Right lobe of liver (tissue), 6 donors: ENCODE measurements around the gene HPSE2. TPM values are rescaled to one million over a fixed set of nuclear protein-coding genes. Genes with fewer than 3 reads are reported as not detected.

ENCODE experiments used
- ATAC-seq, 4 donors: fragments of 200-7000 bp; cut with Tn5 transposase; one replicate each; pipeline ENCODE4 v1.9.1; 2020; ENCODE audit warnings: mild to moderate bottlenecking in 4 of 4, moderate library complexity in 4 of 4
- DNase-seq, 3 donors: peaks; one replicate each; pipeline ENCODE4 v3.0.0-alpha.2; 2020
- H3K27ac ChIP-seq, 3 donors: fragments of 200-600 bp; one replicate each; pipeline ENCODE4 v1.8.0; 2022
- H3K27me3 ChIP-seq, 2 donors: fragments of 200-600 bp; one replicate each; pipeline ENCODE4 v1.8.0; 2022
- H3K36me3 ChIP-seq, 4 donors: fragments of 200-600 bp; sonication (generic) in 1 of 4; one replicate each; pipeline versions ENCODE4 v1.5.1 to v1.8.0; 2017 to 2022; ENCODE audit warnings: control low read depth in 1 of 4
- H3K4me1 ChIP-seq, 4 donors: fragments of 200-600 bp; sonication (generic) in 1 of 4; one replicate each; pipeline versions ENCODE4 v1.5.1 to v1.8.0; 2017 to 2022; ENCODE audit warnings: control low read depth in 1 of 4
- H3K4me3 ChIP-seq, 3 donors: fragments of 200-600 bp; one replicate each; pipeline ENCODE4 v1.8.0; 2022
- H3K9me3 ChIP-seq, 4 donors: fragments of 200-600 bp; sonication (generic) in 1 of 4; one replicate each; pipeline versions ENCODE4 v1.5.1 to v1.8.0; 2017 to 2022; ENCODE audit warnings: control low read depth in 1 of 4
- CTCF ChIP-seq, 4 donors: fragments of 200-600 bp in 3 of 4; fragments of 450-650 bp in 1 of 4; IDR thresholded peaks; one replicate each; pipeline versions ENCODE4 v1.5.1 to v1.8.0; 2016 to 2022; ENCODE audit warnings: antibody characterized with exemption in 4 of 4, mild to moderate bottlenecking in 2 of 4
- POLR2A ChIP-seq: fragments of 450-650 bp; IDR thresholded peaks from one replicate; pipeline ENCODE4 v1.6.1; 2017; ENCODE audit warnings: antibody characterized with exemption, mild to moderate bottlenecking
- WGBS: methylation state at CpG from one replicate; pipeline ENCODE4 v1.1.6; 2018; ENCODE audit warnings: low coverage, low lambda C conversion rate; ENCODE audit not compliant: insufficient coverage; ENCODE audit errors: missing lambda C conversion rate; 5-methylcytosine and 5-hydroxymethylcytosine counted together
- intact Hi-C, 2 donors: fragments of 100-400 bp; cut with DNase I; formaldehyde crosslinking; loops; one replicate each; pipeline versions ENCODE4 v1.11.2 to v1.14.1; 2022
- total RNA-seq, 6 experiments: library from RNA; depleted of rRNA in 2 of 6; stranded (reverse); fragments of >200 nt in 2 of 6; fragmentation: NEBNext Ultra II Directional in 3 of 6; extraction: Animal tissue kit (Norgen Biotek cat#: 25700) in 3 of 6; gene quantifications; one replicate each; pipeline versions ENCODE4 v1.1.0 to v1.2.4, GENCODE V29; 2016 to 2023
- donor health status: DM: no; HTN: yes; CAD: no.
- donor health status: DM: no; HTN: no; CAD: no.
- donor health status: DM: no; HTN: no; CAD: no.
- donor health status: DM: no; HTN: yes; CAD: no.
- donor health status: DM: no; HTN: yes; CAD: no.

The HPSE2 gene
- total RNA-seq, 6 experiments from 2014 or later: not detected

- DNase-seq: no peak
- WGBS: 49% methylated on average over 6 of the region's 6 CpGs
- TF ChIP-seq CTCF (IDR thresholded peaks at IDR 0.05): no peak
- TF ChIP-seq POLR2A: no peak
- ATAC-seq: no peak
- Histone ChIP-seq H3K4me3 (no peak overlapping the region), H3K9me3 (no peaks in the 10 kb centered on the region), H3K27me3 (no peaks in the 10 kb centered on the region), H3K36me3 (no peaks in the 10 kb centered on the region), H3K4me1 (no peaks in the 10 kb centered on the region), H3K27ac (no peak overlapping the region)
- intact Hi-C loops: loop anchor here in 1 of 2 donors (10.0 kb wide), 1 partner anchor 766 kb away; no protein-coding TSS in a partner anchor
These were observed 757.0 kb downstream of the HPSE2 start for GRCh38 chr10:98478430-98479222.

- no peaks in the 10 kb centered on the region for H3K27me3 ChIP-seq
- no peak for ATAC-seq
- no peak overlapping the region for H3K27ac ChIP-seq
- no peak for DNase-seq
- no peaks in the 10 kb centered on the region for H3K36me3 ChIP-seq
- no peak overlapping the region for H3K4me3 ChIP-seq
- no peaks in the 10 kb centered on the region for H3K4me1 ChIP-seq
- H3K9me3 ChIP-seq: no peaks in the 10 kb centered on the region
- TF ChIP-seq POLR2A: no peak
- no peak for TF ChIP-seq CTCF (IDR thresholded peaks at IDR 0.05)
- intact Hi-C loops: loop anchor here in 1 of 2 donors (10.0 kb wide), 1 partner anchor 767 kb away; no protein-coding TSS in a partner anchor
These were observed 757.8 kb downstream of the HPSE2 start for GRCh38 chr10:98477861-98478260.

- no peak overlapping the region for H3K4me3 ChIP-seq
- ATAC-seq (no peak), DNase-seq (no peak)
- H3K36me3 ChIP-seq: no peaks in the 10 kb centered on the region
- intact Hi-C loops: loop anchor here in 1 of 2 donors (10.0 kb wide), 1 partner anchor 770 kb away; no protein-coding TSS in a partner anchor
- TF ChIP-seq POLR2A (no peak), CTCF (IDR thresholded peaks at IDR 0.05) (no peak)
- H3K27me3 ChIP-seq: no peaks in the 10 kb centered on the region
- H3K9me3 ChIP-seq: no peaks in the 10 kb centered on the region
- no peaks in the 10 kb centered on the region for H3K4me1 ChIP-seq
- H3K27ac ChIP-seq: no peak overlapping the region
These were observed 761.0 kb downstream of the HPSE2 start for GRCh38 chr10:98474628-98475027.

- intact Hi-C loops: loop anchor here in 1 of 2 donors (10.0 kb wide), 1 partner anchor 773 kb away; no protein-coding TSS in a partner anchor
- no peak for TF ChIP-seq CTCF (IDR thresholded peaks at IDR 0.05)
- TF ChIP-seq POLR2A: no peak
- Histone ChIP-seq H3K27me3 (no peaks in the 10 kb centered on the region), H3K36me3 (no peaks in the 10 kb centered on the region), H3K9me3 (no peaks in the 10 kb centered on the region), H3K27ac (no peak overlapping the region), H3K4me1 (no peaks in the 10 kb centered on the region), H3K4me3 (no peak overlapping the region)
- DNase-seq (no peak), ATAC-seq (no peak)
- WGBS: 27% methylated on average over 3 of the region's 4 CpGs
These were observed 763.5 kb downstream of the HPSE2 start for GRCh38 chr10:98472196-98472595.
